CD4-positive, alpha-beta T cell treated with Interleukin-2 at 100 ng/mL for 4 hours (primary cell): ENCODE measurements around the gene TEX48.

ENCODE experiments used
- DNase-seq: peaks from one replicate; pipeline ENCODE4 v3.0.0-alpha.2; 2020; ENCODE audit warnings: low spot score

TEX48 gene

GRCh38 chr9:114693248-114693855, 11.4 kb upstream of the TEX48 start:
- no peak for DNase-seq

- no peak for DNase-seq
These were observed 9.9 kb upstream of the TEX48 start for GRCh38 chr9:114691956-114692295.

GRCh38 chr9:114691046-114691955, 9.3 kb upstream of the TEX48 start:
- peak; percentile 91 for DNase-seq

GRCh38 chr9:114690308-114690707, 8.3 kb upstream of the TEX48 start:
- no peak for DNase-seq

GRCh38 chr9:114689813-114690212, 7.8 kb upstream of the TEX48 start:
- no peak for DNase-seq

GRCh38 chr9:114688909-114689610, 7.1 kb upstream of the TEX48 start:
- no peak for DNase-seq

- DNase-seq: no peak
These were observed 6.4 kb upstream of the TEX48 start for GRCh38 chr9:114688379-114688778.

GRCh38 chr9:114687034-114687433, 5.0 kb upstream of the TEX48 start:
- no peak for DNase-seq

GRCh38 chr9:114685951-114686350, 4.0 kb upstream of the TEX48 start:
- peak; percentile 36 for DNase-seq

- no peak for DNase-seq
These were observed 2.0 kb upstream of the TEX48 start for GRCh38 chr9:114684036-114684435.

- DNase-seq: no peak
These were observed 854 bp upstream of the TEX48 start for GRCh38 chr9:114682846-114683245.

- DNase-seq: no peak
These were observed 1.6 kb downstream of the TEX48 start for GRCh38 chr9:114680259-114681001.

- DNase-seq: no peak
These were observed 3.2 kb downstream of the TEX48 start for GRCh38 chr9:114678795-114679194.

GRCh38 chr9:114678130-114678529, 3.9 kb downstream of the TEX48 start:
- no peak for DNase-seq

GRCh38 chr9:114677418-114677817, 4.6 kb downstream of the TEX48 start:
- DNase-seq: no peak

GRCh38 chr9:114676901-114677300, 5.1 kb downstream of the TEX48 start:
- no peak for DNase-seq

GRCh38 chr9:114674798-114675540, 7.0 kb downstream of the TEX48 start:
- DNase-seq: no peak

- no peak for DNase-seq
These were observed 7.8 kb downstream of the TEX48 start for GRCh38 chr9:114674076-114674797.

- DNase-seq: no peak
These were observed 10.4 kb downstream of the TEX48 start for GRCh38 chr9:114671605-114672004.

GRCh38 chr9:114669961-114670360, 12.0 kb downstream of the TEX48 start:
- DNase-seq: no peak

GRCh38 chr9:114668146-114668545, 13.8 kb downstream of the TEX48 start:
- no peak for DNase-seq
